ENCODE data around the gene EBI3.
"Not testable (repeated sequence)": the region's sequence is repeated elsewhere in the genome, so short reads cannot be mapped to it uniquely, and the experiment has no call there.

EBI3 gene

DNA sequence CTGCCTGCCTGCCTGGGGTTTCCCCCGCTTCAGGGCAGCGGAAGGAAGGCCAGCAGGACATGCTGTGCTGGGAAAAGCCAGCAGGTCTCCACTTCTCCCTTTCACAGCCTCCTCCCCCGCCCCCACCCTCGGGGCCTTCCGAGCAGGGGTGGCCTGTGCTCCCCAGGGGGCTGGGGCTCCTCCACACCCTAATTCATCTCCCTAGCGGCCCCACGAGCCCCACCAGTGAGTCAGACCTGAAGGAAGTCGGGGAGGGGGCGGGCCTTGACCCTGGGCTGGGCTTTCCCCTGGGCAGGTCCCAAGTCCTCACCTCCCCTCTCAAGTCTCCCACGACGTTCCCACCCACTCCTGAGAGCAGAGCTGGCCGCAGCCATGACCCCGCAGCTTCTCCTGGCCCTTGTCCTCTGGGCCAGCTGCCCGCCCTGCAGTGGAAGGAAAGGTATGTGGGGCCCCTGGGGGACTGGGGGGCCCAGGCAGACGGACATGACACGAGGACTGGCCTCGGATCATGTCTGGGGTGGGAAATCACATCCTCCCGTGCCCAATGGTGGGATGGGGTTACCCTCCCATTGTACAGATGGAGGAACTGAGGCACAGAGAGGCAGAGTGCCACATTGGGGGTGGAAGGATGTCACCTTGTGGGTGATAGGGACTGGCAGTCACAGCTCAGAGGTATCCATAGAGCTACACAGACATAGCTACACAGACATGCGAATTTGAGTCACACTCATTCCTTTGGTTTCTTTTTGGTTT is at the start of gene EBI3:
Gene EBI3, plus strand, starts transcription at position 345 of the 753 bp plus-strand sequence. Its CDS starts 28 bp downstream, at position 373.
- no peak for DNase-seq (ENCODE audit: low spot score)

DNA sequence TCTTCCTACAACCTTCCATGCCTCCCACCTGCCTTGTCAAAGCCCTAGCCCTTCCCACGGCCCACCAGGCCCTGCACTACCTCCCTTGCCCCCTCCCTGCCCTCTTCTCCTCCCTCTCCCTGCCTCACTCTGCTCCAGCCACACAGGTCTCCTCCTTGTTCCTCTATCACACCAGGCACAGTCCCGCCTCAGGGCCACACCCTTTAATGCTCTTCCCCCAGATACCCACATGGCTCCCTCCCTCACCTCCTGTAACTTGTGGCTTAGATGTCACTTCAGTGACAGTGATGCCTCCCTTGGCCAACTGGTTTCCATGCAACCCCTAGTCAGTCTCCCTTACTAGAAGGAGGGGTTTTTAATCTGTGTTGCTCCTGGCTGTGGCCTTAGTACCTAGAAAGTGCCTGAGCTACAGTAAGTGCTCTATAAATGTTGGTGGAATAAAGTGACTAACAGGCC is 48.2 kb upstream of the EBI3 start:
- DNase-seq (ENCODE audit: low spot score), result no peak

DNA sequence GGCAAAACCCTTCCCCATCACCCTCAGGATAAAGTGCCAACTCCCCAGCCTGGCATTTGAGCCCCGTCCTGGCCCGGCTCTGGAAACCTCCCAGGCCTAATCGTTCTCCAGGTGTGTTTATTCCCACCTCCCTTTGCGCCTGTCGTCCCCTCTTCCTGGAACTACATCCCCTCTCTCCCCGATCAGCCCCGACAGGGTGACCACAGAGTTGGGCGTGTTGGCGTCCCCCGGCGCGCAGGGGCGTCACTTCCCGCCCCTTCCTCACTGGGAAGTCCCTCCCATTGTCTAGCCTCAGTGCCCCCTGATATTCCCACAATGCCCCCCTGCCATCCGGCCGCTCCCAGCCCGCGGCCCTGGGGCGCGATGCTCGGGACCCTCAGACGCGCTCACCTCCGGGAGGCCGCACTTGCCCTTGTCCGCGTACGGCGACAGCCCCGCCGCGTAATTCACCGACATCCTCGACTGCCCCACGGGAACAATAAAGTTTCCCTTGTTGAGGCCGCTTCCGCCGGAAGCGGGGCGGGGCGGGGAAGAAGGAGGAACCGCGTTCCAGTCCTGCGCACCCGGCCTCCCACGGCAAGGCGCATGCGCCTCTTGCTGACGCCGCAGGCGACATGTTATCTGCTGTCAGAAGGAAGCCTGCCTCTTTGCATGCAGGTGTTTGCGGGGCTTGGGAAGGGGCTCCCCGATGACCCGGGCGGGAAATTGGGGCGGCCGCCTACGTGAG is 47.1 kb upstream of the EBI3 start, which contains the start of the genes ANKRD24 and SIRT6:
Gene ANKRD24, plus strand, starts transcription at position 606 of the 727 bp plus-strand sequence. CDS start 3,737 bp downstream, outside the sequence.
Gene SIRT6, minus strand, starts transcription at position 480 of the 727 bp plus-strand sequence. Its CDS starts 24 bp downstream, at position 456.
- DNase-seq (ENCODE audit: low spot score), result peak; percentile 94

DNA sequence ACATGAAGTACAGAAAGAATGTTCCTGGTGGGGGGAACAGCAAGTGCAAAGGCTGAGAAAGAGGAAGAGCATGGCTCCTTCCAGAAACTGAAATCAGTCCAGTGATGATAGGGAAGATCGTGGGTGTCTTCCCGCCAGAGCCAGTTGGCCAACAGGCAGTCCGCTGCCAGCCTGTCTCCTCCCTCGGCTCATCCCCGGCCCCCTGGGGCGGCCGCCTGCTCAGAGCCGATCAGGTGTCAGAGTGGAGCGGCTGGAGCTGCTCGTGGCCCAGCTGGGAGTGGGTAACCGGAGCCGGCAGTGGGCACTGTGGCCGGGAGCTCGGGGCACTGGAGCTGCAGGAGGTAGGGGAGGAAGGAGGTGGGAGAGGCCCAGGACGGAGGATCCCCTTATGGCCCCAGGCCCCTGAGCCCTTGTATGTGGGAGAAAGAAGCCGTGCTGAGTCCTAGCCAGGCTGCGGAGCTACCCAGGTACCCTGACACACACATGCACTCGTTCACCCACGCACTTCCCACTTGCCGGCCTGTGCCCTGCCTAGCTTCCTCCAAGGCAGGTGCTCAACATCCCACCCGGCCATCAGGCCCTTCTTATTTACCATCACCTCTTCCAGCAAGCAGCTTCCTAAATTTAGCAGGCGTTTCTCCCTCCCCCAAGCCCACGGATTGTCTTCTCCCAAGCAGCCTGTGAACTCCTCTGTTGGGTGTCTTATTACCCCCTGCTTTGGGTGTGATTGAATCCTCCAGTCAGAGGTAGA is 45.2 kb upstream of the EBI3 start:
- no peak for DNase-seq (ENCODE audit: low spot score)

DNA sequence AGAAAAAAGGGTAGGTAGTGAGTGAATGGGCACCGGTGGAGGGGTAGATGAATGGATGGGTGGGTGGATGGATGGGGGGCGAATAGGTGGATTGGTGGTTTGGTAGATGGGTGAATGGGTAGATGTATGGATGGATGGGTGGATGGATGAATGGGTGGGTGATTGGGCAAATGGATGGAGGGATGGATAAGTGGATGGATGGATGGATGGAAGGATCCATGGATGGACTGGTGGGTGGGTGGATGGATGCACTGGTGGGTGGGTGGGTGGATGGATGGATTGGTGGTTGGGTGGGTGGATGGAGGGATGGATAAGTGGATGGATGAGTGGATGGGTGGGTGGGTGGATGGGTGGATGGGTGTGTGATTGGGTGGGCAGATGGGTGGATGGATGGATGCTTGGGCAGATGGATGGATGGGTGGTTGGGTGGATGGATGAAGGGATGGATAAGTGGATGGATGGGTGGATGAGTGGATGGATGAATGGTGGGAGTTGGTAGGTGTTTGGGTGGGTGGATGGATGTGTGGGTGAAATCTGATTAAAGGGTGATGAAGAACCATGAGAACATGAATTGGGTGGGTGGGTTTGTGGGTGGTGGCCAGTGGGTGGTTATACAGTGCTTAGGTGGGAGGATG is 44.5 kb upstream of the EBI3 start:
- no peak for DNase-seq (ENCODE audit: low spot score)

DNA sequence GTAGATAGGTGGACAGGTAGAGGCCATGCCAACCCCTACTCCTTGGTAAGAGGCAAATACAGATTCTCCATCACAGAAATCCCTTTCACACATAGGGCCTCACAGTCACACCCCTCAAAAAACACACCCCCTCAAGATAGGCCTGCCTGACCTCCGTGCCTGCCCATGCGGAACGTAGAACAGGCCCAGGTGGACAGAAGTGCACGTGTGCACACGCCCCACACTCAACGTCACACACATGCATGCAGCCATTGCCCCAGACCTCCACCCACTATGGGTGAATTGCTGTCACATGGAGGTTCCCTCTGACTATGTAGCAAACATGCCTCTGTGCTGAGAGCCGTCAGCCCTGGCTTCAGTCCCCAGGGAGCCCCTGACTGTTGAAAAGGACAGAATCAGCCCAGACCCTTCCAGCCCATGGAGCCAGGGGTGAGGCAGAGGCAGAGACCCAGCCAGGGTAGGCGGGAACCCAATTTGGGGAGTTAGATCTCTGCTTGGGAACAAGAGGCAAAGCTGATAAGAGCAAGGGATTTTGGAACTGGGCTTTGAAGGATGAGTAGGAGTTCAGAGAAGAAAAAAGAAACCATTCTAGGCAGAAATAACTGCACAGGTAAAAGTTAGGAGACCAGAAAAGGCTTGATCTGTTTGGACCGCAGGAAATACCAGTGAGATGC is 43.8 kb upstream of the EBI3 start:
- DNase-seq (ENCODE audit: low spot score), result no peak

DNA sequence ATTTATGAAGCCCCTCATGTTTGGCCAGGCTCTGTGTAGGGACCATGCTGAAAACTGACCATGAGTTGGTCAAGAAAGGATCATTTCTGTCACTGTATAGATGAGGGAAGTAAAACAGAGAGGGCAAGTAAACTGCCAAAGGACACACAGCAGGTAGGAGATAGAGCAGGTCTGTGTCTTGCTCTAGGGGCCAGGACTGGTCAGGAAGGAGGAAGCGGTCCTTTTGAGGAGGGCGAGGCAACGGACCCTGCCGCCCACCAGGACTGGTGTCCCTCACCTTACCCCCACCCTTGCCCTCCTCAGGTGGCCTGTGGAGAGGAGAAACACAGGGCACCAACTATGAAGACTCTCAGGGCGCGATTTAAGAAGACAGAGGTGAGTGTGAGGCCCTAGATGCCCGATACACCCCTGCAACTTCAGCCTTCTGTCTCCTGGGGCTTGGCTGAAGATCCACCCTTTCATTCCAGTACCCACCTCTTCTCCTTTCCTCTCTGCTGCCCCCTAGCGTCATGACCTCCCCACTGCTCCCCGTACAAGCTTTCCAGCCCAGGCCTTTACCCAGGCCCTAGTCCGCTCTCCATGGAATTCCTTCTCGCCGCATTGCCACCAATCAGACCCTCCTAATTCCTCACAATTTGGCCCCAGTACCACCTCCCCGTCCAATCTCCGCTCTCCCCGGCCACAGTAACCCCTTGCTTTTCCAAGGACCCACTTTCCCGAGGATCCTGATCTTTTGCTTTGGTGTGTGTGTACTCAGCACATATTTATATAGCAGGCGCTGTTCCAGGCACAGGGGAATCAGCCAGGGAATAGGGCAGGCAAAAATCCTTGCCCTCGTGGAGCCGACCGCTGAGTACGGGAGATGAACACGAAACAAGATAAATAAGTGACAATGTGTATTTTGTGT is 43.0 kb upstream of the EBI3 start:
- DNase-seq (ENCODE audit: low spot score), result peak; percentile 37

DNA sequence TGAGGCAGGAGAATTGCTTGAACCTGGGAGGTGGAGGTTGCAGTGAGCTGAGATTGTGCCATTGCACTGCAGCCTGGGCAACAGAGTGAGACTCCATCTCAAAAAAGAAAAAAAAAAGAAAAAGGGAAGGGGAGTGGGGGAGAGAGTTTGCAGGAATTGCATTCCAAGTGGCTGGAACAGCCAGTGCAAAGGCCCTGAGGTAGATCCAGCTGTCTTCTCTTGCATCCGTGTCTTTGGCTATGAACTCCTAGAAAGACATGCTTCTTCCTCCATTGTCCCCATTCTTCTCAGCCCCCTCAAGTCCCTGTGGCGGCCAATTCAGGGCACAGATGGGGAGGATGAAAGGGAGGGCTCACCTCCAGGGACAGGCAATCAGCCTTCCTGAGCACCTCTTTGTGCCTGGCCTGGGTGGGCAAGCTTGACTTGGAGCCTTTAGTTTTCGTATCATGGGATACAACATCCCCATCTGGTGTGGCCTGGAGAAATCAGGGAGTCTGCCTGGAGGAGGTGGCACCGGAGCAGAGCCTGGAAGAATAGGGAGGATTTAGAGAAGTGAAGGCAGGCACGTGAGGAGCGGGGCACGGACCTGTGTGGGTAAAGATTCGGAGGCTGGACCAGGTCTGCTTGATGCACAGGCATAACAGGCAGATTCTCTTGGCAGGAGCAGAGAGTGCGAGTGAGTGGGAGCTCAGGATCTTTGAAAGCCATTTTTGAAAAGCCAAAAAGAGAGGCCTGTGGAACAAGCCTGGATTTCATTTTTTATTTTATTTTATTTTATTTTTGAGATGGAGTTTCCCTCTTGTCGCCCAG is 41.8 kb upstream of the EBI3 start:
- DNase-seq (ENCODE audit: low spot score), result no peak

DNA sequence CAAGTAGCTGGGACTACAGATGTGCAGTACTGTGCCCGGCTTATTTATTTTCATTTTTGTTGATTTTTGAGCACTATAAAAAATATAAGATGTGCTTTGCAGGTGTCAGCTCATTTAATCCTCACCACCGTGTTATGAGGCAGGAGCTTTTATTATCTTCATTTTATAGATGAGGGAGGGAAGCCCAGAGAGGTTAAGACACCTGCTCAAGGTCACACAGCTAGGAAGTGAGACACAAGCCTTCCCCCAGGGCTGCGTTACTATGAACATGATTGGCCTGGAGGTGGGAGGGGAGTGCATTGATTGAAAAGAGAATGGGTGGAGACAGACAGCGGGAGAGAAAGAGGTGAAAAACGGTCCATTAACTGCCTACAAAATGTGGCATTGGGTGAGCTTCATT is 39.7 kb upstream of the EBI3 start:
- no peak for DNase-seq (ENCODE audit: low spot score)

DNA sequence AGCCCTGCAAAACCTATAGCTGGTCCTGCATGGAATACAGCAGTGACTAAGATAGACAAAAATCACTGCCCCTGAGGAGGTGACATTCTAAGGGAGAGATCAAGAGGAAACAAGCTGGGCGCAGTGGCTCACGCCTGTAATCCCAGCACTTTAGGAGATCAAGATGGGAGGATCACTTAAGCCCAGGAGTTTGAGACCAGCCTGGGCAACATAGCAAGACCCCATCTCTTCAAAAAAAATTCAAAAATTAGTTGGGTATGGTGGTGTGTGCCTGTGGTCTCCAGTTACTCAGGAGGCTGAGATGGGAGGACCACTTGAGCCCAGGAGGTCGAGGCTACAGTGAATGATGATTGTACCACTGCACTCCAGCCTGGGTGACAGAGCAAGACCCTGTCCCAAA is 36.8 kb upstream of the EBI3 start:
- DNase-seq (ENCODE audit: low spot score), result not testable (repeated sequence)

DNA sequence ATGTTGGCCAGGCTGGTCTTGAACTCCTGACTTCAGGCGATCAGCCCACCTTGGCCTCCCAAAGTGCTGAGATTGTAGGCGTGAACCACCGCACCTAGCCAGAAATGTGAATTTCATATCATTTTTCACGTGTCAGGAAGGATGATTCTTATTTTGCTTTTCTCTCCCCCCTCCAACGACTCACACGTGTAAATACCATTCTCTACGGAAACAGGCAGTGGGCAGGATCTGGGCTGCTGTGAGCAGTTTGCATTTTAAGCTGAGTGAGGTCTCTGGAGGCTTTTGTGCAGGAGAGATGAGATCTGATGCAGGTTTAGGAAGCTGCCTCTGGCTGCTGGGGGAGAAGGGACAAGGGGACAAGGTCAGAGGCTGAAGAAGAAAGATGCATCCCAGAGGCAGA is 35.0 kb upstream of the EBI3 start:
- DNase-seq (ENCODE audit: low spot score), result no peak

DNA sequence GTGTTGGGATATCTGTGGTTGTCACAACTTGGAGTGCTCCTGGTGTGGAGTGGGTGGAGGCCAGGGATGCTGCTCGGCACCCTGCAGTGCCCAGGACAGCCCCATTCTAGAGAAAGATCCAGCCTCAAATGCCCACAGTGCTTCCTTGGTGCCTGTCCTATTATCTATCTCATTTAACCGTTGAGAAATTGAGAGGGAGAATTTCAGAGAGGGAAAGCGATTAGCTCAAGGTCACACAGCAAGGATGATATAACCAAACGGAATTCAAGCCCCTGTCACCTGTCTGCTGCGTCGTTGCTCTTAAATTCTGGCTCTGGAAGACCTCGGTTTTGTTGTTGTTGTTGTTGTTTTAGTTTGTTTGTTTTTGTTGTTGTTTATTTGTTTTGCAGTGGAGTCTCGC is 33.3 kb upstream of the EBI3 start:
- DNase-seq (ENCODE audit: low spot score), result no peak

DNA sequence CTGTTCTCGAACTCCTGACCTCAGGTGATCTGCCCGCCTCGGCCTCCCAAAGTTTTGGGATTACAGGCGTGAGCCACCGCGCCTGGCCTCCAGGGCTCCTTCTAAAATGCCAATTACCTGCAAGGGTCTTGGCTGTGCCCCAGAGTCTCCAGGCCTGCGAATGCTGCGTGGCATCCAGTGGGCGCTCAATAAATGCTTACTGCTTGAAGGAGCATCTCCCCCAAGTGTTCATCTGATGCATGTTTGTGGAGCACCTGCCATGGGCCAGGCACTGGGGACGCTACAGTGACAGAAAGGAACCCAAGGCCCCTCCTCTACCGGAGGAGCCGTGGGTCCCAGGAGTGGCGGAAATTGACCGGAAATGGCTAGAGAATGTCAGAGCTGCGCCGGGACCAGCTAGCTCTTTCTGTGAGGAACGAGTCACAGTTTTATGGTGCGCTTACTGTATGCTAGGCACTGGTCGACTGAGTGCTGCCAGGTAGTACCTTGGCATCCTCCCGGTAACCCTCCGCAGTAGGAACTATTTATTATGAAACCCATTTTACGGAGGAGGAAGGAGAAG is 32.7 kb upstream of the EBI3 start:
- DNase-seq (ENCODE audit: low spot score), result no peak

DNA sequence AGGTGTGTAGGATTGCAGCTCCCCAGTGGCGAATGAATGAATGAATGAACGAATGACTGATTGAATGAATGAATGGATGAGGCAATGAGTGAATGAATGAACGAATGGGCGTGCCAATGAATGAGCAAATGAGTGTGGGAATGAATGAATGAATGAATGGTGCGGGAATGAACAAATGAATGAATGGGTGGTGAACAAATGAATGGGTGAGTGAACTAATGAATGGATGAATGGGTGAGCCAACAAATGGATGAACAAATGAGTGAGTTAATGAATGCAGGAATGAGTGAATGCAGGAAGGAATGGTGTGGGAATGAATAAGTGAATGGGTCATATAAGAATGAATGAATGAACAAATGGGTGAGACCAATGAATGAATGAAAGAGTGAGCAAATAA is 32.1 kb upstream of the EBI3 start:
- no peak for DNase-seq (ENCODE audit: low spot score)

DNA sequence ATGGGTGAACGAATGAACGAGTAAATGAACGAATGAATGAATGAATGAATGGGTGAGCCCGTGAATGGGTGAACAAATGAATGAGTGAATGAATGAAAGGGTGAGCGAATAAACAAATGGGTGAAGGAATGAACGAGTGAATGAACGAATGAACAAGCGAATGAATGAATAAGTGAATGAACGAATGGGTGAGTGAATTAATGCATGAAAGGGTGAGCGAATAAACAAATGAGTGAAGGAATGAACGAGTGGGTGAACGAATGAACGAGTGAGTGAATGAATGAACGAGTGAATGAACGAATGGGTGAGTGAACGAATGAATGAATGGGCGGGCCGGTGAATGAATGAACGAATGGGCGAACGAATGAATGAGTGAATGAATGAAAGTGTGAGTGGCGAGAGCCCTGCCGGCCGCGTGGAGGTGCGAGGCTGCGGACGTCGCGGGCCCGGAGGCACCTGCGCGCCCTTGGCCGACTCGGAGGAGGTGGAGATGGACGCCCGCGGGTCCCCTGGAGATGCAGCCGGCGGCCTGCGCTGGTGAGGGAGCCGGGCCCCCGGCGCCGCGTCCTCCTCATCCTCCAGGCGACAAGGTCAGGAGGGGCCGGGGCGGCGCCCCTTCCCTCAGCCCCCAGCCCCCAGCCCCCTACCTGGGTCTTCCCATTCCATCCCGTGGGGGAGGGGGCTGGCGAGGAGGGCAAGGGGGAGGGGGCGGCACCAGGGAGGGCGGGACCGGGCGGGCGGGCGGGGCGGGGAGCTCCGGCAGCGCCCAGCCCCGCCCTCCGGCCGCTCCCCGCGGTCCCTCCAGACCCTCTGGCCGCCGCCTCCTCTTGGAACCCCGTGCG is 31.5 kb upstream of the EBI3 start:
- DNase-seq (ENCODE audit: low spot score), result no peak

DNA sequence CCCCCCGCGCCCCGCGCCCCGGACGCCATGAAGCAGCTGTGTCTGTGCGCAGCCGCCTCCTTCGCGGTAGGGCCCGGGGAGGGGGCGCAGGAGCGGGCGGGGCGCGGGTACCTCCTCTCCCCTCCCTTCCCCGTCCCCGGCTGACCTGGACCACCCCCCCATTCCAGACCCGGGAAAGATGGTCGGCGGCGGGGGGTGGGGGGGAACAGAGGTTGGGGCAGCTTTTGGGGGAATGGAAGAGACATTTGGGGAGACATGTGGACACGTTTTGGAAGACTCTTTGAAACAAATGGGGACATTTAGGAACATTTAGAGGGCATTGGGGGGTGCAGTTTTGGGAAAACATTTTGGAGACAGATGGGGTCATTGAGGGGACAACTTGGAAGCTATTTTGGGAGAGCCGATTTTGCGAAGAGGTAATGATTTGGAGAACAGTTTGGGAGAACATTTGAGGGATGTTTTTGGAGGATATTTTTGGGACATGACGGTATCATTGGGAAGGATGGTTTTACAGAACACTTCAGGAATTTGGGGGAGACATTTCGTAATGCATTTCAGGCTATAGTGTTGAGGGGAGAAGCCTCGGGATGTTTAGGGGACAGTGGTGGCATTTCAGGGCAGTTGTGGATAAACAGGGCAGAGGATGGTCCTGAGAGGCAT is 30.7 kb upstream of the EBI3 start:
- no peak for DNase-seq (ENCODE audit: low spot score)

DNA sequence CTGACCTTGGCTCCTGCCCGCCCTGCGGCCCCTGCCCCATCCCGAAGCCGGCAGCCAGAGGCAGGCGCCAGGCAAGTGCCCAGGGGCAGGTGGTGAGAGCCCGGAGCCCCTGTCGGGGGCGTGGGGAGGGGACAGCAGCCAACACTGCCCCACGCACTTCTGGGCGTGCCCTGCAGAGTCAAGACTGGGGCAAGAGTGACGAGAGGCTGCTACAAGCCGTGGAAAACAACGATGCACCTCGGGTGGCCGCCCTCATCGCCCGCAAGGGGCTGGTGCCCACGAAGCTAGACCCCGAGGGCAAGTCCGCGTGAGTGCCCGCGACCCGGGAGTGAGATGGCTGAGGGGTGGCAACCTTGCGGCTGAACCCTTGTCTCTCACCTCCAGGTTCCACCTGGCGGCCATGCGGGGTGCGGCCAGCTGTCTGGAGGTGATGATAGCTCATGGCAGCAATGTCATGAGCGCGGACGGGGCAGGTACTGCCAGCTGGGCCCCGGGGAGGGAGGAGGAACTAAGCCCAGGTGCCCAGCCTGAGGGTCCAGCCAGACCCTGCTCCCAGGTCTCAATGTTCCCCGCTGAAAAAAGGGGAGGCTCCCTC is 29.5 kb upstream of the EBI3 start:
- no peak for DNase-seq (ENCODE audit: low spot score)
